Liver (tissue), 9 donors: ENCODE results near the gene POLD2. TPM values are rescaled to one million over a fixed set of nuclear protein-coding genes. Genes with fewer than 3 reads are reported as not detected.

Source experiments
- DNase-seq: peaks from one replicate; pipeline ENCODE4 v3.0.0-alpha.2; 2017; ENCODE audit warnings: low spot score
- H3K27ac ChIP-seq, 2 donors: one replicate each; pipeline ENCODE4 v1.7.0; 2013; ENCODE audit warnings: inconsistent platforms in 2 of 2, low read length in 2 of 2, control low read depth in 1 of 2, low read depth in 1 of 2, mild to moderate bottlenecking in 1 of 2
- H3K27me3 ChIP-seq, 4 donors: one replicate each; pipeline versions ENCODE4 v1.6.1 to v1.7.0; 2013; ENCODE audit warnings: low read length in 3 of 4, inconsistent platforms in 1 of 4, mild to moderate bottlenecking in 1 of 4, moderate library complexity in 1 of 4; ENCODE audit not compliant: control insufficient read depth in 4 of 4, insufficient read depth in 4 of 4
- H3K36me3 ChIP-seq, 4 donors: one replicate each; pipeline versions ENCODE4 v1.6.1 to v1.7.0; 2013; ENCODE audit warnings: low read length in 3 of 4, mild to moderate bottlenecking in 3 of 4, low read depth in 1 of 4, moderate library complexity in 1 of 4; ENCODE audit not compliant: control insufficient read depth in 4 of 4, insufficient read depth in 3 of 4
- H3K4me1 ChIP-seq, 4 donors: one replicate each; pipeline versions ENCODE4 v1.6.1 to v1.7.0; 2013; ENCODE audit warnings: low read length in 3 of 4, mild to moderate bottlenecking in 3 of 4, moderate library complexity in 1 of 4; ENCODE audit not compliant: control insufficient read depth in 4 of 4, insufficient read depth in 4 of 4
- H3K4me3 ChIP-seq, 3 donors: one replicate each; pipeline versions ENCODE4 v1.6.1 to v1.7.0; 2013; ENCODE audit warnings: low read length in 3 of 3, control low read depth in 1 of 3, low read depth in 1 of 3, mild to moderate bottlenecking in 1 of 3
- H3K9ac ChIP-seq, 2 donors: one replicate each; pipeline ENCODE4 v1.7.0; 2013; ENCODE audit warnings: low read length in 2 of 2, mild to moderate bottlenecking in 2 of 2, moderate library complexity in 2 of 2, control low read depth in 1 of 2, low read depth in 1 of 2
- H3K9me3 ChIP-seq, 4 donors: one replicate each; pipeline versions ENCODE4 v1.6.1 to v1.7.0; 2013; ENCODE audit warnings: low read length in 3 of 4; ENCODE audit not compliant: control insufficient read depth in 4 of 4
- ATF3 ChIP-seq: IDR thresholded peaks from 2 replicates; pipeline ENCODE4 v1.6.1; 2016; ENCODE audit warnings: antibody characterized with exemption
- CTCF ChIP-seq: fragments of 150-350 bp; IDR thresholded peaks from 2 replicates; pipeline ENCODE4 v1.5.1; 2017; ENCODE audit warnings: improper control_type of control experiment, low read depth, low read length; ENCODE audit not compliant: missing input control
- EGR1 ChIP-seq, 2 donors: IDR thresholded peaks; 2 replicates each; pipeline ENCODE4 v1.6.1; 2016 to 2018; ENCODE audit warnings: antibody characterized with exemption in 2 of 2, low read depth in 2 of 2
- FOXA1 ChIP-seq: IDR thresholded peaks from 2 replicates; pipeline ENCODE4 v1.6.1; 2016; ENCODE audit warnings: antibody characterized with exemption
- FOXA2 ChIP-seq: IDR thresholded peaks from 2 replicates; pipeline ENCODE4 v1.6.1; 2016; ENCODE audit warnings: antibody characterized with exemption
- GABPA ChIP-seq, 2 donors: IDR thresholded peaks in 1 of 2; conservative IDR thresholded peaks in 1 of 2; 2 replicates each; pipeline ENCODE4 v1.6.1; 2016; ENCODE audit warnings: antibody characterized with exemption in 2 of 2, mild to moderate bottlenecking in 1 of 2, moderate library complexity in 1 of 2
- HNF4A ChIP-seq, 2 donors: conservative IDR thresholded peaks; 2 replicates each; pipeline ENCODE4 v1.6.1; 2016; ENCODE audit warnings: antibody characterized with exemption in 2 of 2, mild to moderate bottlenecking in 2 of 2
- HNF4G ChIP-seq: IDR thresholded peaks from 2 replicates; pipeline ENCODE4 v1.6.1; 2016; ENCODE audit warnings: antibody characterized with exemption
- JUND ChIP-seq, 2 donors: IDR thresholded peaks; 2 replicates each; pipeline ENCODE4 v1.6.1; 2016; ENCODE audit warnings: antibody characterized with exemption in 2 of 2
- MAX ChIP-seq: IDR thresholded peaks from 2 replicates; pipeline ENCODE4 v1.6.1; 2016; ENCODE audit warnings: antibody characterized with exemption
- NR2F2 ChIP-seq: IDR thresholded peaks from 2 replicates; pipeline ENCODE4 v1.6.1; 2016; ENCODE audit warnings: antibody characterized with exemption
- RAD21 ChIP-seq, 2 donors: IDR thresholded peaks; 2 replicates each; pipeline ENCODE4 v1.6.1; 2016; ENCODE audit warnings: antibody characterized with exemption in 2 of 2, mild to moderate bottlenecking in 2 of 2
- REST ChIP-seq: IDR thresholded peaks from 2 replicates; pipeline ENCODE4 v1.6.1; 2016; ENCODE audit warnings: antibody characterized with exemption, mild to moderate bottlenecking
- RXRA ChIP-seq, 2 donors: IDR thresholded peaks; 2 replicates each; pipeline ENCODE4 v1.6.1; 2017 to 2018; ENCODE audit warnings: antibody characterized with exemption in 2 of 2, mild to moderate bottlenecking in 1 of 2
- SP1 ChIP-seq: IDR thresholded peaks from 2 replicates; pipeline ENCODE4 v1.6.1; 2018; ENCODE audit warnings: antibody characterized with exemption, mild to moderate bottlenecking
- TAF1 ChIP-seq: conservative IDR thresholded peaks from 2 replicates; pipeline ENCODE4 v1.6.1; 2016; ENCODE audit warnings: antibody characterized with exemption, mild to moderate bottlenecking
- YY1 ChIP-seq: IDR thresholded peaks from 2 replicates; pipeline ENCODE4 v1.6.1; 2016; ENCODE audit warnings: antibody characterized with exemption, mild to moderate bottlenecking
- ZBTB33 ChIP-seq: IDR thresholded peaks from 2 replicates; pipeline ENCODE4 v1.6.1; 2016; ENCODE audit warnings: antibody characterized with exemption
- WGBS: extraction: QIAGEN DNeasy Blood & Tissue Kit; methylation state at CpG from one replicate; pipeline ENCODE4 v1.1.7; 2013; 5-methylcytosine and 5-hydroxymethylcytosine counted together
- polyA plus RNA-seq, 2 donors: library from polyadenylated mRNA; stranded (reverse) in 1 of 2; unstranded in 1 of 2; fragments of 200-250 nt in 1 of 2; fragments of >200 nt in 1 of 2; fragmentation: Nextera tagmentation in 1 of 2; extraction: Ambion mirVana in 1 of 2; gene quantifications; one replicate each; pipeline versions ENCODE4 v1.2.1 to v1.2.3, GENCODE V29; 2013 to 2015
- total RNA-seq, 2 donors: library from RNA; depleted of rRNA; stranded (reverse); fragments of >200 nt; gene quantifications; one replicate each; pipeline ENCODE4 v1.2.3, GENCODE V29; 2014
- donor health status: healthy.
- donor health status: healthy.
- donor health status: healthy.
- donor health status: healthy.
- donor health status: healthy.

POLD2 gene
- total and polyA plus RNA-seq, 4 donors: 53.9 to 101 (median 85.3) TPM

GRCh38 chr7:44144968-44145478 is 21.7 kb upstream of the POLD2 start:
- H3K4me1 ChIP-seq: peaks cover 0 to 3% (median 1%) of the 10 kb centered on the region in 4 donors
- DNase-seq: no peak
- H3K27ac ChIP-seq: no peak overlapping the region
- H3K9me3 ChIP-seq: no peaks in the 10 kb centered on the region
- WGBS: 80% methylated on average over 31 of the region's 31 CpGs
- H3K36me3 ChIP-seq: peaks cover 0 to 11% (median 5%) of the 10 kb centered on the region in 4 donors
- H3K4me3 ChIP-seq: no peak overlapping the region
- TF ChIP-seq CTCF (no peak), HNF4A (conservative IDR thresholded peaks at IDR 0.05) (no peak), FOXA1 (no peak), EGR1 (IDR thresholded peaks at IDR 0.05; ENCODE audit: low read depth in 2 of 2) (no peak), FOXA2 (no peak), RXRA (IDR thresholded peaks at IDR 0.05) (no peak), TAF1 (no peak), SP1 (no peak), MAX (no peak), ATF3 (no peak), RAD21 (IDR thresholded peaks at IDR 0.05) (no peak), JUND (IDR thresholded peaks at IDR 0.05) (no peak), NR2F2 (no peak), ZBTB33 (no peak), REST (no peak), GABPA (IDR thresholded peaks at IDR 0.05 in 1 of 2, conservative IDR thresholded peaks at IDR 0.05 in 1 of 2) (no peak), HNF4G (no peak), YY1 (no peak)
- H3K9ac ChIP-seq: no peak overlapping the region
- no peaks in the 10 kb centered on the region for H3K27me3 ChIP-seq
